Right hindlimb (tissue), 1 donor: ENCODE measurements around the gene NOL9.

Experiments
- DNase-seq: peaks from one replicate; pipeline ENCODE4 v3.0.0-alpha.2; 2018

NOL9 gene

GRCh38 chr1:6519491-6519934, 34.8 kb downstream of the NOL9 start:
- peak; percentile 86 for DNase-seq

DNA sequence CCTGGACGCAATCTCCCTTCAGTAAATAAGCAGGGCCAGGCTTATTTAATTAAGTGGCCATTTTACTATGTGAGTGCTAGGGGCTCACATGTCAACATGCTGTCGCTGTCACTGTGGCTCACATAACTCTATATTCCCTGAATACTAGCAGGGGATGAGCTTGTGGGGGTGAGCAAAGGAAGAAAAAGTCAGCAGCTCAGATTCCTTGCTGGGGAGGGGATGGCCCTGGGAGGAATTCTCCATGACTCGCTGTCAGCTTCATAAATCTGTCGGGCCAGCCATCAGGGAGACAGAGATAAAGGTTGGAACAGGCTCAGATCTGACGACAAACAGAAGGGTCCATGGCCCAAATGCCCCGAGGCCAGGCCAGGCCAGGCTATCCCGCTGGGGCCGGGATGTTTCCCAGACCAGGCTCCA, 36.9 kb downstream of the NOL9 start:
- no peak for DNase-seq

- no peak for DNase-seq
These were observed 38.5 kb downstream of the NOL9 start for GRCh38 chr1:6515771-6516170.

DNA sequence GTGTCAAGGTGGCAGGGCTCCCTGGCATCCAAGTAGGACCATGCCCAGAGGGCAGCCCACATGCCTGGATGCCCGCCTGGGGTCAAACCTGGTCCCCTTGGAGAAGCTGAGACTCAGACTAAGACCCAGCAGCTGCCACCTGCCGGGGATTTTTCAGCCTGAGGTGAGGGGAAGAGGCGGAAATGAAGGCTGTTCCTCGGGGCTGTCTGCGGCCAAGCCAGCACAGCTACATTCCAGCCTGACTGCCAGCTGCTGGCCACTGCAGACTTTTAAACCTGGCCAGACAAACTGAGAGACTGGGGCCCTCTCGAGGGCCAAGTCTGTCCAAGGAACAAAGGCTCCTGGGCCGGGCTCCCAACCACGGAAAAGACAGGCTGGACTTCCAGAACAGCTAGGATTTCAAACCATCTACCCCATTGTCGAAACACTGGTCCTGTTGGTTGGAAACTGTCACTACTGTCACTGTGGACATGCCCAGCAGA, 41.0 kb downstream of the NOL9 start:
- no peak for DNase-seq

- DNase-seq: no peak
These were observed 41.4 kb downstream of the NOL9 start for GRCh38 chr1:6512908-6513280.

DNA sequence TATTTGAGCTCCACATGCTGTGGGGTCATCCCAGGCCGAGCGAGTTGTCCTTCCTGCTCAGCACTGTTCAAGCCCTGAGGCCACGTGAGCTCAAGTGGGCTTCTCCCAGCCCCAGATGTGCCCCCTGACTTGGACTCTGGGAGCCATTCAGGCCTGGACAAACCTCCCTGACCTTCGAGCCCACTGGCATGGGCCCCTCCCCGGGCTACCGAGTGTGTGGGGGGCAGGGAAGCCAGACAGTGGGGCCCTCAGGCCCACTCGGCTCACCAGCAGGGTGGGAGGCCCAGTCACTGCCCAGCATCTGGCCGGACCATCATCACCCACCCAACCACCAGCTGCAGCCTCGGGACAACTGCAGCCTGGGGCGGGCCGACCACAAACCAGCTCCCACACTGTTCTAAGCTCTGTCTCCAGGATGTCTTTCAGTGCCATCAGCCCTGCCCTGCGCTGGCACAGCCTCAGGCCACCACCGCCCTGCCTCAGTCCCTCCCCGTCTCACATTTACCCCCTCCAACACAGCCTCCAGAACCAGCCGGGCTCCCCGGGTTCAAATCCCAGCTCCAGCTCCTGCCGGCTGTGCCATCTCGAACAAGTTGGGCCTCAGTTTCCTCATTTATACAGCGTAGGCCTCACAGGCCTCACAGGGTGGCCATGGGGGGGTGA, 41.9 kb downstream of the NOL9 start:
- DNase-seq: no peak

- no peak for DNase-seq
These were observed 42.6 kb downstream of the NOL9 start for GRCh38 chr1:6511561-6512244.

DNA sequence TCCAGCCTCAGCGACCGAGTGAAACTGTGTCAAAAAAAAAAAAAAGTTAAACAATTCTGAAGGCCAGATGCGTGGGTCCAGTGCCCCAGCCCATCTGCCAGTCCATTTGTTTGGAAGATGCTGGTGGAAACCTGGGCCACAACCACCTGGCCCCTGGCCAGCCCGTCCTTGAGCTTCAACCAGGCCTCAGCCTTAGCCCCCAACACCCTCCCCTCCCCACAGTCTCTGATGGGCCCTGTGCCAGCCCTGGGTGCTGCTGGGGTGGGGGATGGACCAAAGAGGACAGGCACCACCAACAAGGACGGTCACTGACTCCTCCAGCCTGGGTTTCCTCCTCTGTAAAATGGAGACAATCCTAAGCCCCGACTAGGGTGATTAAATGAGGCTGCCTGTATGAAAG, 43.3 kb downstream of the NOL9 start:
- DNase-seq: no peak

GRCh38 chr1:6510493-6510892, 43.8 kb downstream of the NOL9 start:
- DNase-seq: no peak

GRCh38 chr1:6509919-6510291, 44.4 kb downstream of the NOL9 start:
- DNase-seq: no peak

- no peak for DNase-seq
These were observed 44.9 kb downstream of the NOL9 start for GRCh38 chr1:6509220-6509918.

- DNase-seq: no peak
These were observed 45.5 kb downstream of the NOL9 start for GRCh38 chr1:6508816-6509189.

GRCh38 chr1:6508154-6508815, 46.0 kb downstream of the NOL9 start:
- DNase-seq: no peak

- no peak for DNase-seq
These were observed 46.8 kb downstream of the NOL9 start for GRCh38 chr1:6507461-6507911.

DNA sequence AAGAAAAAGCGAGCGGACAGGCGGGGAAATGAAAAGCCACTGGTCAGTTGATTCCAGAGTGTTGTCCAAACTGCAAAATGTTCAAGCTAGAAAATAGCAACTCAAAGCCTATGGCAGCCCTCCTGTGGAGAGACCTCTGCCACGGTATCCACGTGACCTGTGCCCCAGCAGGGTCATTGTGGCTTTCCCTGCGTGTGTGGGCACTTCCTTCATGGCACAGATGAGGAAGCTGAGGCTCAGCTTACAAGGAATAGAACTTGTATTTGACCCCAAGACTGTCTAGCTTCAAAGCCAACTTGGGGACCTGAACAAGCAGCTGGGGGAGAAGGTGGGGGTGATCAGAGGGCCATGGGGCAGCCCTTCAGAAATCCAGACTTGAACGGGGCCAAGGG, 47.3 kb downstream of the NOL9 start:
- DNase-seq: peak; percentile 16

DNA sequence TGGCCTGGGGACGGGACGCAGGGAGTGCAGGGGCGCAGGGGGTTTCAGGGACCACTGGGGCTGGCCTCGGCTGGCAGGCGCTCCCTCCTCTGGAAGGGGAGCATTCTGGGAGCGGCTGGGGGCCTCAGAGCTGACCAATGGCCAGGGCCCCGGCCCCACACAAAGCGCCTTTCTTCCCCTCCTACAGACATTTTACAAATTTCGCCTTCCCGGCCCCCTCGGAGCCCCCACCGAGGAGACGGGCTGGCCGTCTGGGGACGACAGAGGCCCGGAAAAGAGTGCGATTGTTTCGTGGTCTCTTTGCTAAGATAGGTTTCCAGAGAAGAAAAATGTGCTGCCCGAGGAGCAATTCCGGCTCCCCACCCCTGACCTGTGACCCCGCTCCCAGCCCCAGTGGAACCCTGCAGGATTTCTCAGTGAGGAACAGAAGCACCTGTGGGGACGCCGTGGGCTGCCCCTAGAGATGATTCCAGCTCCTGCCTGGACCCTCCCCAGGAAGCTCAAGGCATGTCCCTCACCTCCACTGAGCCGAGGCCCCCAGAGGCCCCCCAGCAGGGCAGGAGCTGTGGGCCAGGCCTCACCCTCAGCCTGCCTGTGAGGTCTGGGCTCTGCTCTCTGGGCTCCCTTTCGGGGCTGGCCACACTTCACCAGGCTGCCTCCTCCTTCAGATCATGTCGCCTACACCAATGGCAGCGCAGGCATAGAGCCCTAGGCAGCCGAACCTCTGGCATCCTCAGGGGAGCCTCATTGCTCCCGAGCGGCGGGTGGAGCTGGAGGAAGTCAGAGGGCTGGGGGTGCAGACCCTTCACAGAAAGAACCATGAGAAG, 47.9 kb downstream of the NOL9 start:
- DNase-seq: no peak

DNA sequence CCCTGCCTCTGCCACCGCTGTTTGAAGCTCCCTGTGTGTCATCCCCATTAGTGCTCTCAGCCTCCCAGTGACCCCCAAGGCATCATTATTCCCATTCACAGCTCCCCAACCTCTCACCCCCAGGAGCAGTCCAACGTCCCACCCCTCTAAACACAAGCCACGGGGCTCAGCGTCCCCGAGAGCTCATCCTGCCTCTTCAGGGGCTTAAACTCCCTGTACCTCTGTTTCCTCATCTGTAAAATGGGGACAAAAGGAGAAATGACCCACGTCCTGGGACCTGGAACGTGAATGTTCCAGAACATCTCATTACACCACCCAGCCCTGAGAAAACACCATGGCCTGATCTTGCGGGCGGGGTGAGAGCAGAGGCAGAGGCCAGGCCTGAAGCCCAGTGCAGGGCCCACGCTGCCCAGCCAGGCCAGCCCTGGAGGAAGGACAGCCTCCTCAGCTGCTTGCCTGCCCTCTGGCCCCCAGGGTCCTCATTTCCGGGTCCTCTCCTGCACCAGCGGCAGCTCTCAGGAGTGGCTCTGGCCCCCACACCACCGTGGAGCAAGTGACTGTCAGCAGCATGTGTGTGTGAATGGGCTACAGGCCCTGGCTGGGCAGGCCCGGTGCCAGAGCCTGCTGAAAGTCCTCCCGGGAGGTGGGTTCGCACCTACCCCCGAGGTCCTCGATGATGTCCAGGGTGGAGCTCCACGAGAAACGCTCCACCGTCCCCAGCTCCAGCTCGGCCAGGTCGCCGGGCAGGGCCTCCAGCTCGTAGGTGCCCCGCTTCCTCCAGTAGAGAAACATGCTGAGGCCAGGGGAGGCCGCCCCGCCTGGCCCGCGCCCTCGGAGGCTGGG, 48.7 kb downstream of the NOL9 start:
- peak; percentile 16 for DNase-seq

DNA sequence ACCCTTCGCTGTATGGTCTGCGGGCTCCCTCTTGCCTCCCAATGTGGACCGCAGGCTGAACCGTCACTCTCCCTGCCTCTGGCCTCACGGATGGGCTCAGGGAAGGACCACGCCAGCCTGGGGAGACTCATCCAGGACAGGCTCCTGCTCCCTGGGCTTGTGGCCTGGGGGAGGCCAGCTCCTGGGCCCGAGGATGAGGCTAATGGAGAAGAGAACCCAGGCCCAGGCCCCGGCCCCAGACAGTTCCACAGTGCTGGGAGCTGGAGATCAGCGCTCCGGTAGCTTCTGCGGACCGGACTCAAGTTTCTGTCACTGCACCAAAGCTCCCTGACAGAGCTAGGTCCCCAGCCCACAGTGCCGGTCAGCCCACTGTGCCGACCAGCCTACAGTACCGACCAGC, 49.4 kb downstream of the NOL9 start:
- DNase-seq: no peak

DNA sequence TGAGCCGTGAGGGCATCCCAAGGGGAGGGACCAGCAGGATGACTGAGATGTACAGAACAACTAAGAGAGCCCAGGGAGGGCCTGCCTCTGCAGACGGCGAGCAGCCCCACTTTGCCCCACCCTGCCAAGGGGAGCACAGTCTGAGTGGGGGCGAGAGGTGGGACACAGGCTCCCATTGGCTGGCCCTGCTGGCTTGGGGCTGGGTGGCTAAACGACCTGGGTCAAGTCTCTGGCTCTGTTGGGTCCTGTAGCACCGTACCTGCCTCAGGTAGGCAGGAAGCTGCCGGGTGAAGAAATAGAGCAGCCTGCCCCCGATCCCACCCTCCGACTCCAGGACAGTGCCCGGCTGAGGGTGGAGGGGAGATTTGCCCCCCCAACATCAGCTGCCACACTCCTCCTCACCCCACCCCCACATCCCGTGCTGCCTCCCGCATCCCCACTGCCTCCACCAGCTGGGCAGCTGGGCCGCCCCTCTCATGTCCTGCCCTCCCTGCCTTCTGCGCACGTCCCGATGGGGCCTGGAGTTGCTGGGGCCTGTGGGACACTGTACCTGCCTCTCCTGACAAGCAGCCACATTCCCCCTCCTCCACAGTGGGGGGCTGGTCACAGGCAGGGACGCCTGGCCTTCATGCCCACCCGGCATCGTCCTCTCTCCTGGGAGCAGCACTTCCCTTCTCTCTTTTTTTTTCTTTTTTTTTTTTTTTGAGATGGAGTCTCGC, 50.3 kb downstream of the NOL9 start:
- DNase-seq: peak; percentile 15

DNA sequence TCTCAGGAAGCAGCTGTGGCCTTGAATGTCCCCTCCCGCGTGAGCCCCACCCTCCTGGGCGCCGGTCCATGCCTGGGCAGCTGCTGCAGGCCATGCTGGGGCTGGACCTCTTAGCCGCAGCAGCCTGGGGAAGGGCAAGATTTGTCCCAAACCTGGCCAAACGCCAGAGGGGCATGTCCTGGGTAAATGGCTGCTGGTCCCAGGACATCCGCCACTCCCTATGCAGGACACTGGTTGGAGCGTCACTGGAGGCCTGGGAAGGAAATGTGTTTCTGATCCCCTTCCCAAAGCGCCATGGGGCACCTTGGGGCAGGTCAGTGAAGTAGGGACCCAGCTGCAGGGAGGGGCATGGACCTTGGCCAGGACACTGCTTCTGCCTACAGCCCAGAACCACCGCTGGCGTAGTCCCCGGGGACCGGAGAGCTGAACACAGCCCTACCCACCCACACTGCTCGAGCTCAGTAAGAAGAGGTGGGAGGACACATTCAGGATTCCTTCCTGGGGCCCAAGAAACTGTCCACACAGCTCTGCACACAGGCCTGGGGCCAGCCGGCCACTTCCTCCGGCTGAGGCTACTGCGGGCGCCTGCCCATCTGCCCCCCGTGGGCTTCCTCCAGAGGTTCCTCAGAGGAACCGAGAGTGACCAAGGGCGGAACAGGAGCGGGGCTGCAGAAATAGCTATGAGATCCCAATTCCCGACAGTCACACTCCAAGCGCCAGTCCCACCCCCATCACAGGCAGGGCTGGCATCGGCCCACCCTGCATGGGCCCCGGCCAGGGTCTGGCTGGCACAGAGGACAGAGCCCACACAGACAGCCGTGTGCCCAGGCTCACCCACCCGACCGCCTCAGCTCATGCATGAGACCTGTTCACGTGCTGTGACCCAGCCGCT, 52.1 kb downstream of the NOL9 start:
- DNase-seq: peak; percentile 89
